ENCODE measurements around the gene UMPS.

The UMPS gene

GRCh38 chr3:124697302-124697701 lies 33.0 kb upstream of the UMPS start:
- H3K27me3 ChIP-seq: no peaks in the 10 kb centered on the region
- no peak for DNase-seq
- H3K4me3 ChIP-seq (ENCODE audit: low read depth, low read length): no peak overlapping the region
- no peaks in the 10 kb centered on the region for H3K36me3 ChIP-seq
- H3K4me1 ChIP-seq: no peaks in the 10 kb centered on the region; the same call in 1 of the 2 replicates
- H3K9me3 ChIP-seq: no peaks in the 10 kb centered on the region
- TF ChIP-seq, protein P1, sequence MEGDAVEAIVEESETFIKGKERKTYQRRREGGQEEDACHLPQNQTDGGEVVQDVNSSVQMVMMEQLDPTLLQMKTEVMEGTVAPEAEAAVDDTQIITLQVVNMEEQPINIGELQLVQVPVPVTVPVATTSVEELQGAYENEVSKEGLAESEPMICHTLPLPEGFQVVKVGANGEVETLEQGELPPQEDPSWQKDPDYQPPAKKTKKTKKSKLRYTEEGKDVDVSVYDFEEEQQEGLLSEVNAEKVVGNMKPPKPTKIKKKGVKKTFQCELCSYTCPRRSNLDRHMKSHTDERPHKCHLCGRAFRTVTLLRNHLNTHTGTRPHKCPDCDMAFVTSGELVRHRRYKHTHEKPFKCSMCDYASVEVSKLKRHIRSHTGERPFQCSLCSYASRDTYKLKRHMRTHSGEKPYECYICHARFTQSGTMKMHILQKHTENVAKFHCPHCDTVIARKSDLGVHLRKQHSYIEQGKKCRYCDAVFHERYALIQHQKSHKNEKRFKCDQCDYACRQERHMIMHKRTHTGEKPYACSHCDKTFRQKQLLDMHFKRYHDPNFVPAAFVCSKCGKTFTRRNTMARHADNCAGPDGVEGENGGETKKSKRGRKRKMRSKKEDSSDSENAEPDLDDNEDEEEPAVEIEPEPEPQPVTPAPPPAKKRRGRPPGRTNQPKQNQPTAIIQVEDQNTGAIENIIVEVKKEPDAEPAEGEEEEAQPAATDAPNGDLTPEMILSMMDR (IDR thresholded peaks at IDR 0.05; ENCODE audit: low read depth, low read length): no peak

DNA sequence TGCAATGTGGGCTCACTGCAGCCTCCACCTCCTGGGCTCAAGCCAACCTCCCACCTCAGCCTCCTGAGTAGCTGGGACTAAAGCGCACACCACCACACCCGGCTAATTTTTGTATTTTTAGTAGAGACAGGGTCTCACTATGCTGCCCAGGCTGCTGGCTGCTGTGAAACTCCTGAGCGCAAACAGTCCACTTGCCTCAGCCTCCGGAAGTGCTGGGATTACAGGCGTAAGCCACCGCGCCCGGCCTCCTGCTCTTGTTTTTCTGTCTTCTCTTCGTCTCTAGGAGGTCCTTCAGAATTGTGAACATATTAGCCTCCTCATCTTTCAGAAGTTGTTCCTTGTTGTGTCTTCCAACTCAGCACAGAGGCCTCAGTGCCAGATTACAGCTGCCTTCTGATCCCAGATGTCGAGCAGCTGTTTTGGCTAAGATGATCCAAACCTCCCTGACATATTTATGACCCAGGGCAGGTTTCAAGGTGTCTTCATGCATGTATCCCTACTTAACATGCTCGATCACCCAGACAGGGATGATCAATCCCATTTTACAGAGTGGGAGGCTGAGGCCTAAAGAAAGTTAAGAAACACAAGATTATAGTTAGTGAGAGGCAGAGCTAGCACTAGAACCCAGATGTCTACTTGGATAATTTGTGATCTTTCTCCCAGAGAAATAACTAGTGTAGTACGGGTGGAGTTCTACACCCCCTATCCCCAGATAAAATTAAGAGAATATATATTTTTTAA lies 32.1 kb upstream of the UMPS start:
- H3K27me3 ChIP-seq: no peaks in the 10 kb centered on the region
- no peaks in the 10 kb centered on the region for H3K36me3 ChIP-seq
- H3K4me3 ChIP-seq (ENCODE audit: low read depth, low read length): no peak overlapping the region
- TF ChIP-seq, protein P1 (IDR thresholded peaks at IDR 0.05; ENCODE audit: low read depth, low read length): no peak
- DNase-seq: no peak
- H3K4me1 ChIP-seq: no peaks in the 10 kb centered on the region
- H3K9me3 ChIP-seq: no peaks in the 10 kb centered on the region

GRCh38 chr3:124699051-124699450 lies 31.2 kb upstream of the UMPS start:
- TF ChIP-seq, protein P1 (IDR thresholded peaks at IDR 0.05; ENCODE audit: low read depth, low read length): no peak
- Histone ChIP-seq H3K27me3 (no peaks in the 10 kb centered on the region), H3K36me3 (no peaks in the 10 kb centered on the region), H3K4me1 (no peaks in the 10 kb centered on the region), H3K9me3 (no peaks in the 10 kb centered on the region), H3K4me3 (ENCODE audit: low read depth, low read length) (no peak overlapping the region)
- no peak for DNase-seq

GRCh38 chr3:124699686-124700396 lies 30.4 kb upstream of the UMPS start:
- H3K36me3 ChIP-seq: no peaks in the 10 kb centered on the region
- no peaks in the 10 kb centered on the region for H3K27me3 ChIP-seq
- H3K4me1 ChIP-seq: no peaks in the 10 kb centered on the region
- DNase-seq: peak; percentile 16
- TF ChIP-seq, protein P1 (IDR thresholded peaks at IDR 0.05; ENCODE audit: low read depth, low read length): no peak
- no peaks in the 10 kb centered on the region for H3K9me3 ChIP-seq
- H3K4me3 ChIP-seq (ENCODE audit: low read depth, low read length): no peak overlapping the region

DNA sequence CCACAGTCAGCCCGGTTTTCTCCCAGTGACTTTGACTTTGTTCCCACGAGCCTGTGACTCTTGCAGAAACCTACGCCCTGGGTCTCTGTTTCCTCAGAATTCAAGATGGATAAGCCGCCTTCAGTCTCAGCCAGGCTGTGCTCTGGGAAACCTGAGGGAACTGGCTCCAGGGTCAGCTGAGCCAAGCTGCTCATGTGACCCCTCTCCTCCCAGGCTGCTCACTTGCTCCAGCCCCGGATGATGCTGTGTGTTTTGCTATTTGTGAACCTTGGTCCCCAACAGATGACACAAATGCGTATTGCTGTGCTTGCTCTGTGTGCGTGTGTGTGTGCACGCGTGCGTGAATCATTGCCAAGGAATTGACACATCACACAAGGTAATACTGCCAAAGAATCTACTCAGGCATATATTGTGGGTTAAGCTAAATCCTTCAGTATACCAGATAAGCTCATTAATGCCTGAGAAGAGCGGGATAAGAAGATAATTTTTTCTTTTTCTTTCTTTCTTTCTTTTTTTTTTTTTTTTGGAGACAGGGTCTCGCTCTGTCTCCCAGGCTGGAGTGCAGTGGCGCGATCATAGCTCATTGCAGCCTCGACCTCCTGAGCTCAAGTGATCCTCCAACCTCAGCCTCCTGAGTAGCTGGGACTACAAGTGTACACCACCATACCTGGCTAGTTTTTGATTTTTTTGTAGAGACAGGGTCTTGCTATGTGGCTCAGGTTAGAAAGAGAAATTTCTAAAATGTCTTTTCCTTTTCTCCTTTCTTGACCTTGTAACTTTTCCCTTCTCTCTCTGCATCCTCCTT lies 29.2 kb upstream of the UMPS start:
- TF ChIP-seq, protein P1 (IDR thresholded peaks at IDR 0.05; ENCODE audit: low read depth, low read length): no peak
- no peaks in the 10 kb centered on the region for H3K36me3 ChIP-seq
- no peaks in the 10 kb centered on the region for H3K9me3 ChIP-seq
- no peak overlapping the region for H3K4me3 ChIP-seq (ENCODE audit: low read depth, low read length)
- H3K4me1 ChIP-seq: no peaks in the 10 kb centered on the region
- H3K27me3 ChIP-seq: no peaks in the 10 kb centered on the region
- no peak for DNase-seq

All from BE2C (cell line).